ENCODE data around the gene CYSTM1.
A peak's percentile ranks its signal among the peaks of the same experiment; 100 is the strongest.

CYSTM1 gene

GRCh38 chr5:140221697-140222223 lies 46.8 kb downstream of the CYSTM1 start:
- DNase-seq = no peak

GRCh38 chr5:140222416-140222815 lies 47.4 kb downstream of the CYSTM1 start:
- intact Hi-C loops (cut with DNase I) = no loop called here
- DNase-seq = no peak

More at GRCh38 chr5:140221697-140222223, 46.8 kb downstream of the CYSTM1 start:
- intact Hi-C loops (cut with DNase I) = no loop called here

- no peak for DNase-seq
- intact Hi-C loops (cut with DNase I) = no loop called here
These were observed 48.6 kb downstream of the CYSTM1 start for GRCh38 chr5:140223567-140223966.

- DNase-seq = no peak
- intact Hi-C loops (cut with DNase I) = no loop called here
These were observed 49.7 kb downstream of the CYSTM1 start for GRCh38 chr5:140224658-140225057.

GRCh38 chr5:140225396-140225795 lies 50.4 kb downstream of the CYSTM1 start:
- DNase-seq = no peak
- intact Hi-C loops (cut with DNase I) = no loop called here

GRCh38 chr5:140227046-140227445 lies 52.1 kb downstream of the CYSTM1 start:
- DNase-seq = no peak
- intact Hi-C loops (cut with DNase I) = no loop called here

- intact Hi-C loops (cut with DNase I) = no loop called here
- no peak for DNase-seq
These were observed 53.4 kb downstream of the CYSTM1 start for GRCh38 chr5:140228364-140228837.

GRCh38 chr5:140230373-140230772 lies 55.4 kb downstream of the CYSTM1 start:
- intact Hi-C loops (cut with DNase I) = loop anchor here (10.0 kb wide), 1 partner anchor 66 kb away; no protein-coding TSS in a partner anchor
- DNase-seq = no peak

GRCh38 chr5:140232731-140233130 lies 57.7 kb downstream of the CYSTM1 start:
- intact Hi-C loops (cut with DNase I) = loop anchor here (10.0 kb wide), 1 partner anchor 68 kb away; no protein-coding TSS in a partner anchor
- DNase-seq = no peak

- no peak for DNase-seq
- intact Hi-C loops (cut with DNase I) = loop anchor here (10.0 kb wide), 1 partner anchor 70 kb away; no protein-coding TSS in a partner anchor
These were observed 59.5 kb downstream of the CYSTM1 start for GRCh38 chr5:140234377-140234989.

- DNase-seq = no peak
- intact Hi-C loops (cut with DNase I) = loop anchor here (10.0 kb wide), 1 partner anchor 71 kb away; no protein-coding TSS in a partner anchor
These were observed 61.0 kb downstream of the CYSTM1 start for GRCh38 chr5:140235791-140236551.

- no peak for DNase-seq
- intact Hi-C loops (cut with DNase I) = loop anchor here (10.0 kb wide), 1 partner anchor 72 kb away; no protein-coding TSS in a partner anchor
These were observed 62.1 kb downstream of the CYSTM1 start for GRCh38 chr5:140236891-140237598.

- no peak for DNase-seq
- intact Hi-C loops (cut with DNase I) = loop anchor here (10.0 kb wide), 1 partner anchor 74 kb away; no protein-coding TSS in a partner anchor
These were observed 63.8 kb downstream of the CYSTM1 start for GRCh38 chr5:140238756-140239155.

GRCh38 chr5:140239461-140239860 lies 64.5 kb downstream of the CYSTM1 start:
- intact Hi-C loops (cut with DNase I) = loop anchor here (10.0 kb wide), 1 partner anchor 75 kb away; no protein-coding TSS in a partner anchor

GRCh38 chr5:140239939-140240700 lies 65.1 kb downstream of the CYSTM1 start:
- DNase-seq = peak; percentile 63 to 90 (median 78)
- intact Hi-C loops (cut with DNase I) = loop anchor here (10.0 kb wide), 2 partner anchors 65 to 75 kb away; partner anchors contain the start of gene PFDN1

More at GRCh38 chr5:140239461-140239860, 64.5 kb downstream of the CYSTM1 start:
- DNase-seq = no peak

- intact Hi-C loops (cut with DNase I) = loop anchor here (10.0 kb wide), 1 partner anchor 64 kb away; the partner anchor contains the start of gene PFDN1
- peak; percentile 78 to 97 (median 92) for DNase-seq
These were observed 66.2 kb downstream of the CYSTM1 start for GRCh38 chr5:140240987-140241706.

- intact Hi-C loops (cut with DNase I) = loop anchor here (10.0 kb wide), 1 partner anchor 63 kb away; the partner anchor contains the start of gene PFDN1
- no peak for DNase-seq
These were observed 67.1 kb downstream of the CYSTM1 start for GRCh38 chr5:140242099-140242498.

All from head of caudate nucleus (tissue), 42 donors.